SIG-M5 (cell line): ENCODE results near the gene USP22.
"Not testable (repeated sequence)": the region's sequence is repeated elsewhere in the genome, so short reads cannot be mapped to it uniquely, and the experiment has no call there.

Source experiments
- DNase-seq: peaks from one replicate; lab custom pipeline; 2025; lab: John Stamatoyannopoulos, UW

USP22 gene

GRCh38 chr17:21042458-21043295 is at the start of gene USP22:
USP22 (minus strand) TSS chr17:21043011; CDS start chr17:21042835, 176 bp downstream.
- no peak for DNase-seq

- DNase-seq: no peak
Measured at GRCh38 chr17:21090902-21091618, 48.2 kb upstream of the USP22 start.

- DNase-seq: no peak
Measured at GRCh38 chr17:21089933-21090901, 47.4 kb upstream of the USP22 start.

- no peak for DNase-seq
Measured at GRCh38 chr17:21089145-21089544, 46.3 kb upstream of the USP22 start.

GRCh38 chr17:21085707-21086106 is 42.9 kb upstream of the USP22 start:
- DNase-seq: no peak

DNA sequence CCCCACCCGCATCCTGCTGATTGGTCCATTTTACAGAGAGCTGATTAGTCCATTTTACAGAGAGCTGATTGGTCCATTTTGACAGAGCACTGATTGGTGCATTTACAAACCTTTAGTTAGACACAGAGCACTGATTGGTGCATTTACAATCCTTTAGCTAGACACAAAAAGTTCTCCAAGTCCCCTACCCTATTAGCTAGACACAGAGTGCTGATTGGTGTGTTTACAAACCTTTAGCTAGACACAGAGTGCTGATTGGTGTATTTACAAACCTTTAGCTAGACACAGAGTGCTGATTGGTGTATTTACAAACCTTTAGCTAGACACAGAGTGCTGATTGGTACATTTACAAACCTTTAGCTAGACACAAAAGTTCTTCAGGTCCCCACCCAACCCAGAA is 42.5 kb upstream of the USP22 start:
- not testable (repeated sequence) for DNase-seq

DNA sequence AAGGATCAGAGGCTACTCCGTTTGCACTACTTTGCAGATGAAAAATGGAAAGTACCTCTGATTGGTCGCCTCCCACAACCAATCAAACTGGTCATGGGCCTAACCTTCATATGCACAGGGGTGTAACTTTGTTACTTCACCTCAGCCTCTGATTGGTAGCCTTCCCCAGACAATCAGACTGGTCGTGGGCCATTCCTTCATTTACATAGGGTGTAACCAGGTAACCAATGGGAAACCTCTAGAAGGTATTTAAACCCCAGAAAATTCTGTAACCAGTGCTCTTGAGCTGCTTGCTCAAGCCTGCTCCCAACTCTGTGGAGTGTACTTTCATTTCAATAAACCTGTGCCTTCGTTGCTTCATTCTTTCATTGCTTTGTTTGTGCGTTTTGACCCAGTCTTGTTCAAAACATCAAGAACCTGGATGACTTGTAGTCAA is 39.2 kb upstream of the USP22 start:
- no peak for DNase-seq

DNA sequence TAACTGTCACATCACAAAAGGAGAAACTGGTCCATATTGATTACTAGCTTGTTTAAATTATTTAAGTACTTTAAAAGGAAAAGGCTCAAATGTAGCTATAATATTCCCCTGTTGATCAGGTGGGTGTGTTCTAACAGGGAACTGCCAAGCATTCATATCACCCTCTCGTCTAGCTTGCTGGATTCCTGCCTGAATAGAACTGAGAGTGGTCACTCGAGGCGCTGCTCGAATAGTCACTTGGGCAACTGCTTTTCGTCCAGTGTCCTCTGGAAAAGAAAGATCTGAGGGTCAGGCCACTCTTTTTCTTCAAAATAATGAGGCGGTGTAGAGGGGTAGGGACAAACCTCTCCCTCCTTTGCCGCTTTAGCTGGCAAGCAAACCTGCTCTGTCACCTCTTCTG is 36.4 kb upstream of the USP22 start:
- DNase-seq: no peak

DNA sequence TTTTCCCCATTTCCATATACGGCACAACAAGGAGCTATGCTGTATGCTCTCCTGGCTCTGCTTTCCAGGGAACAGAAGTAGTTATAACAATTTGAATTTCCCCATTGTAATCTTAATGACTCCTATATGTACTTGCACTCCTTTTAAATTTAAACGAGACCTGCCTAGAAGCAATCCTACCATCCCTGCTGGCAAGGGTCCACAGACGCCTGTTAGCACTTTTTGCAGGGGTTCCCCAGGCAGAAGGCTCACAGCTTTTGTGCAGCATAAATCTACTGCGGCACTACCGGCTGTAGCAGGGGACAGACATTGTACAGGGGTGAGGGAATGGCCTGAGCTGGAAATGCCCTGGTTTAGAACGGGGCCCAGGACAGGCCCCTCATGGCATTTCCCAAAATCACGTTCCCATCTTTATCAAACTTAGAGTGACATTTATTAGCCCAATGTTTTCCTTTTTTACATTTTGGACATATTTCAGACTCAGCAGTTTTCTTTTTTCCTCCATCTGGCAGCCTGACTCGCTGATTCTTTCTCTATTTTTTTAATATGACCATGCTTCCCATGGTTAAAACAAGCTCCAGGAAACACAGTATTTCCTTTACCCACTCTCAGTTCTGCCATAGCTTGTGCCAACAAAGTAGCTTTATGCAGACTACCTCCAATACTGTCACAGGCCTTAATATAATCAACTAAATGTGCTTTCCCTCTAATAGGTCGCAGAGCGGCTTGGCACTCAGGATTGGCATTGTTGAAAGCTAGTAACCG is 35.4 kb upstream of the USP22 start:
- no peak for DNase-seq

DNA sequence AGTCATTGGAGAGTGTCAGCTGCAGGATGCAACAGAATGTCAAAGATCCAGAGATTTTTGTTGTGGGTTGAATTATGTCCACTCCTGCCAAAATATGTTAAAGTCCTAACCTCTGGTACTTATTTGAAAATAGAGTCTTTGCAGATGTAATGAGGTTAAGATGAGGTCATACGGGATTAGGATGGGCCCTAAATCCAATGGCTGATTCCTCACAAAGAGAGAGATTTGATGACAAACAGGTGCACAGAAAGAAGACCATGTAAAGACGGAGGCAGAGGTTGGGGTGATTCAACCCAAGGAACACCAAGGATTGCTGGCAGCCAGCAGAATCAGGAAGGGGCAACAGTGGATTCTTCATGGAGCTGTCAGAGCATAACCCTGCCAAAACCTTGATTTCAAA is 34.5 kb upstream of the USP22 start:
- no peak for DNase-seq

DNA sequence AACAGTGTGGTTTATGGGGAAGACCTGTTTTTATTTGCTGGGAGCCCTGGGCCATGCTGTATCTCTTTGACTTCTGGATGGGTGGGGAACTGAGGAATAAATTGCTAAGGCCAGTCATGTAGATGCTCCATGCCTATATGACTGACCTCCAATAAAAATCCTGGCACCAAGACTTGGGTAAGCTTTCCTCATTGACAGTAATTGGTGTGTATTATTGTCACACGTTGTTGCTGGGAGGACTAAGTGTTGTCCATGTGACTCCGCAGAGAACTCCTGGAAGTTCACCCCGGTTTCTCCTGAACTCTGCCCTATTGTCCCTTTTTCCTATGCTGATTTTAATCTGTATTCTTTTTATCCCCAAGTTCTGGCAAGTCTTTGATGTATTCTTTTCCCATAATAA is 33.4 kb upstream of the USP22 start:
- no peak for DNase-seq

GRCh38 chr17:21075739-21076085 is 32.9 kb upstream of the USP22 start:
- no peak for DNase-seq

DNA sequence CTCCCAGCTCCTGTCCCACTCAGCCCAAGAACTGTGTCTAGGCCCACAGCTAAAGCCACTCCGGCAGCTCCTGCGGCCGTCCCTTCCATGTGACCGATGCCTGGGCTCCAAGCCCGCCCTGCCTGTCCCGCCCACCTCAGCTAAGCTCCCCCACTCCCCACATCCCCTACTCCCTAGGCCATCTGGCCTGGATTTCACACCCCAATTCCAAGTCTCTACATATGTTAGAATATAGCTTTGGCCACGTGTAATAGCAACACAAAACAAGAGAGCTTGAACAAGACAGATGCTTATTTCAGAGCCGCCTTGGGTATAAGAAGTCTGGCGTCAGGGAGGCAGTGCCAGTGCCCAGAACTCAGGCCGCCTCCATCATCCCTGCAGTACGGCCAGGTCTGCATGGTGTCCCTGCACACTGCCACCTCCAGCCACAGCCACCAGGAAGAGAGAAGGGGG is 30.0 kb upstream of the USP22 start:
- DNase-seq: no peak

DNA sequence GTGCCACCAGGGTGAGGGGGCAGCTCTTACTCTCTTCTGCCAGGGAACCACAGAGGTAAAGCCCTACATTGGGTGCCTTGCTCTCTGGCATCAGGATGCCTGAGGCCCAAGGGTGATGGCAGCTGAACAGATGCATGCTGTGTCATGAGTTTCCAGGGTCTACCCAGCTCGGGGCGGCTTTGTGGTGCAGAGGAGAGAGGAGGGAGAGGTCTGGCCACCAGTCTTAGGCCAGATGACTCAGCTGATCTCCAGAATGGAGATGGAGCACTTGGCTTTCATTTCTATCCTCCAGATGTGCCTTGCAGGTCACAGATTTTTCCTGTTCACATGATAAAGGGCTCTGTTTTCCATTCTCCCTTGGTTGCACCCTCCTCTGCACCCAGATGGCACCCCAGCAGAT is 23.6 kb upstream of the USP22 start:
- DNase-seq: no peak

DNA sequence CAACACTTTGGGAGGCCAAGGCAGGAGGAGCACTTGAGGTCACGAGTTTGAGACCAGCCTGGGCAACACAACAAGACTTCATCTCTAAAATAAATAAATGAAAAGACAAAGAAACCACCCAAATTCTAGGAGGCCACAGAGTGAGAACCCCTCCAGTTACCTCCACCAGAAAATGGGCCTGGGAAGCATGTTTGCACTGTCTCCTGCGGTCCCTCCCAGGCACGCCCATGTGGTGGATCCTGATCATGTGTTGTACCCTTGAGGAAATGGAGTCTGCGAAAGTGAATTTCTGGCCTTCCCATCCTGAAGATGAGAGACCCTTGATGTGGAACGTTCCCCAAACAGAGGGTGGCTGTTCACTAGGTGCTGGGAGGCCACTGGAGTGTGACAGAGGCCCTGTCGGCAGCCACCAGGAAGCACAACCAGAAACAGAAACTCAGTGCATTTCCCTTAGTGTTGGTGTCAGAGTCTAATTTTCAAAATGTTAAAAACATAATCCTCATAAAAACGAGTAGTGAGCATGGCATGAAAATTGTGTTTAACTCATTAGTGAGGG is 19.2 kb upstream of the USP22 start:
- DNase-seq: no peak

GRCh38 chr17:21061158-21061835 is 18.5 kb upstream of the USP22 start:
- no peak for DNase-seq

- DNase-seq: no peak
Measured at GRCh38 chr17:21059761-21060160, 16.9 kb upstream of the USP22 start.

DNA sequence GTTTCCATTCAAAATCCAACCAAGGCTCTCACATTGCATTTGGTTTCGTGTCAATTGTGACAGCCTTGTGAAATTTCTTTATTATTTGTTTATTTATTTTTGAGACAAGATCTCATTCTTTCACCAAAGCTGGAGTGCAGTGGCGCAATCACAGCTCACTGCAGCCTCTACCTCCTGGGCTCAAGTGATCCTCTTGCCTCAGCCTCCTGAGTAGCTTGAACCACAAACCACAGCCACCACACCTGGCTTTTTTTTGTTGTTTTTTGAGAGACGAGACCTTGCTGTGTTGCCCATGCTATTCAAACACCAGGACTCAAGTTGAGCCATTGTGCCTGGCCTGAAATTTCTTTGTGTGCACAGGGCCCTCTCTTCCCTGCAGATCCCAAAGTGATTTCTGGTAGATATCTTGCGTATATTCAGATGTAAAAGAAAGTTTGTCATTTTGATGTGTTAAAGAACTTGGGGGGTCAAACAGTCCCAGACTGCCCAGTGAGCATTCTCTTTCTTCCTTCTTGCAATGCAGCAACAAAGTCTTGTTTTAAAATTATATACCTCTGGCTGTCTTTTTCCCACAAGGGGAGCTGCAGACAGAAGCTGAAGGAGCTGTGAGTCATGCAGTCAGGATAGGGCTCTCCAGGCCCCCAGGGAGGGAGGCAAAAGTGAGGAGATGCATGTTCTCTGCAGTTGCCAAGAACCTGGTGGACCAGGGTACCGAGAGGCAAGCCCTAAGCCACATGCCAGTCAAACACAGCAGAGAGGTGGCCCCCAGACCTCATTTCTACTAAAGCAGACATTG is 15.5 kb upstream of the USP22 start:
- DNase-seq: no peak

- not testable (repeated sequence) for DNase-seq
Measured at GRCh38 chr17:21053056-21053455, 10.2 kb upstream of the USP22 start.

DNA sequence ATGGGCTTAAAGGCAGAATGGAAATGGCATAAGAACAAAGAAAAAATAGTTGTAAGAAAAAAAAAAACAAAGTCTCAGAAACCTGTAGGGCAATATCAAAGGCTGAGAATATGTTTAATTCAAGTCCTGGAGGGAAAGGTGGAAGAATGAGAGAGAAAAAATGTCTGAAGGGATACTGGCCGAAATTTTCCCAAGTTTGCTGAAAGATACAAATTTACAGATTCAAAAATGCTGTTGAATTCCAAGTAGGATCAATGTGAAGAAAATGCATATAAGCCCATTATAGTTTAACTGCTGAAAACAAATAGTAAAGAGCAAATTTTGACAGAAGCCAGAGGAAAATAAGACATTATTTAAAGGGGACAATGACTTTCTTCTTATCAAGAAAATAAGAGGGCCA is 6.6 kb upstream of the USP22 start:
- DNase-seq: no peak
